Subcutaneous abdominal adipose tissue (tissue), 5 donors: ENCODE measurements around the gene NEK10.

Source experiments
- H3K27ac ChIP-seq: one replicate; pipeline ENCODE4 v1.7.0; 2013; ENCODE audit warnings: low read depth, mild to moderate bottlenecking, inconsistent platforms, low read length, moderate library complexity
- H3K27me3 ChIP-seq, 5 donors: one replicate each; pipeline ENCODE4 v1.7.0; 2013; ENCODE audit warnings: low read length in 5 of 5, inconsistent platforms in 1 of 5; ENCODE audit not compliant: control insufficient read depth in 5 of 5, insufficient read depth in 4 of 5
- H3K36me3 ChIP-seq, 5 donors: one replicate each; pipeline ENCODE4 v1.7.0; 2013; ENCODE audit warnings: low read length in 5 of 5; ENCODE audit not compliant: control insufficient read depth in 5 of 5, insufficient read depth in 5 of 5
- H3K4me1 ChIP-seq, 5 donors: one replicate each; pipeline ENCODE4 v1.7.0; 2013; ENCODE audit warnings: low read length in 5 of 5, mild to moderate bottlenecking in 3 of 5, moderate library complexity in 1 of 5; ENCODE audit not compliant: control insufficient read depth in 5 of 5, insufficient read depth in 5 of 5
- H3K4me3 ChIP-seq, 5 donors: one replicate each; pipeline ENCODE4 v1.7.0; 2013; ENCODE audit warnings: low read length in 5 of 5, low read depth in 1 of 5
- H3K9ac ChIP-seq, 5 donors: one replicate each; pipeline ENCODE4 v1.7.0; 2013; ENCODE audit warnings: low read length in 5 of 5, mild to moderate bottlenecking in 4 of 5, moderate library complexity in 3 of 5
- H3K9me3 ChIP-seq, 5 donors: one replicate each; pipeline ENCODE4 v1.7.0; 2013; ENCODE audit warnings: low read length in 5 of 5; ENCODE audit not compliant: control insufficient read depth in 5 of 5
- donor health status: healthy.
- donor health status: healthy.
- donor health status: healthy.
- donor health status: healthy.
- donor health status: healthy.

Gene NEK10

DNA sequence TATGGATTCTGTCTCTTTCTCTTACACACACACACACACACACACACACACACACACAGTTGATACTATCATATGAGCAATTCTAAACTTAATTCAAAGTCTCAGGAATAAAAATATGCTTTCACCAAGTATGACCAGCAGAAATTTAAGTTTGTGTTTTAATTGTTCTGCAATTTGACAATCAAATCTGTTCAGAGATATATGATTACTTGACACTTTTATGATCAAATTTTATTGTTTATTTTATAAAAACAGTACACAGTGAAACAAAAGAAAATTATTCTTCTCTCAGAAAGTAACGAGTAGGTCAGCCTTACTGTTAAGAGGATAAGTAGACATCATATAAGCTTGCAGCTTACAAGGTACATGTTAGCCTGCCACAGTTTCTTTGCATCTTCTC, 114.3 kb downstream of the NEK10 start:
- Histone ChIP-seq H3K4me1 (no peaks in the 10 kb centered on the region), H3K9ac (no peak overlapping the region), H3K27ac (no peak overlapping the region), H3K27me3 (peaks cover 0 to 2% (median 0%) of the 10 kb centered on the region in 5 donors), H3K4me3 (no peak overlapping the region), H3K36me3 (no peaks in the 10 kb centered on the region), H3K9me3 (no peaks in the 10 kb centered on the region)

DNA sequence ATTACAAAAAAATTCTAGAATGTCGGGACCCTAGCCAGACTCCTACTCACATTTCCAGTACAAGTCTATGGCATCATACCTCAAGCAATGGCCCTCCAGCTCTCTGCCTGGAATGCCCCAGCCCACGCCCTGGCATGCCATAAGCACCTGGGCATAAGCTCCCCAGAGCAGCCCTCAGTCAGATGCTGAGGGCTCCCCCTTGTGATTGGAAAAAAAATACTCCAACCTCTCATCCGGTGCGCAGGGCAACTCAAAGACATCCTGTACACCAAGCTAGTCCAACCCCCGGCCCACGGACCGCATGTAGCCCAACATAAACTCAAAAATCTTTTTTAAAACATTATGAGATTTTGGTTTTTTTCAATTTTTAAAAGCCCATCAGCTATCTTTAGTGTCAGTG, 115.4 kb downstream of the NEK10 start:
- Histone ChIP-seq H3K27ac (no peak overlapping the region), H3K27me3 (peaks cover 0 to 2% (median 0%) of the 10 kb centered on the region in 5 donors), H3K4me3 (no peak overlapping the region), H3K9me3 (no peaks in the 10 kb centered on the region), H3K4me1 (no peaks in the 10 kb centered on the region), H3K9ac (no peak overlapping the region), H3K36me3 (no peaks in the 10 kb centered on the region)

DNA sequence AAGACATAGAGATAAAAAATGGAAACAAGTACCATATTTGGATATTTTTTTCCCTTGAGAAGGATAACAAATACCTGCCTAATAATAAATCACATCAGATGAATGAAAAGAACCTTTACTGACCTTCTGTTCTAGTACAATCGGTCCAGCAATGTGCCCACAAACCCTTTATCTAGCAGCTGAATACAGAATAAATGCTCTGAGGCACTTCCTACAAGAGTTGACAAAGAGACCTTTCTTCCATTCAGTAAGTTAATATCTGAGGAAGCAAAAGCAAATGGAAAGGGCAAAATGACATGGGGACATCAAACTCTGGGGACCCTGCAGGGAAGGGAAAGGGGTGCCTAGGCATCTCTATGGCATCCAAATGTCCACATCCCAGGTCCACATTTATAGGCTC, 115.8 kb downstream of the NEK10 start:
- Histone ChIP-seq H3K36me3 (no peaks in the 10 kb centered on the region), H3K9ac (no peak overlapping the region), H3K27ac (no peak overlapping the region)

DNA sequence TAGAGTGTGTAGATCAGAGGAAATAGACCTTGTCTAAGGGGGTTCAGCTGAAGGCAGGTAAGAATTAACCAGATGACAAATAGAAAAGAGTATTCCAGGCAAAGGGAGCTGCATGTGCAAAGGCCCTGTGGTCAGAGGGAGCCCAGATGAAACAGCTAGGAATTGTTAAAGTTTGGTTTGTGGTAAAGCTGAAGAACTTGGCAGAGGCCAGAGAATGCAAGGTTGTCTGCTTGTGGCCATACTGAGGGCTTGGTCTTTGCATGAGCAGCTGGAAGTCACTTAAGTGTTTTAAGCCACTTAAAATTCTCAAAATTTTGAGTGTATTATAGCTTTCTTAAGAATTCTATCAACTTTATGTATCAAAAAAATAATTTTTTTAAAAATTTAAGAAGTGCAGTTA, 116.5 kb downstream of the NEK10 start:
- no peak overlapping the region for H3K27ac ChIP-seq
- H3K4me1 ChIP-seq, result no peaks in the 10 kb centered on the region
- no peaks in the 10 kb centered on the region for H3K9me3 ChIP-seq
- no peak overlapping the region for H3K4me3 ChIP-seq
- H3K36me3 ChIP-seq, result no peaks in the 10 kb centered on the region
- H3K27me3 ChIP-seq, result peaks cover 0 to 2% (median 0%) of the 10 kb centered on the region in 5 donors
- H3K9ac ChIP-seq, result no peak overlapping the region

More for the DNA sequence above, 115.8 kb downstream of the NEK10 start:
- no peaks in the 10 kb centered on the region for H3K4me1 ChIP-seq
- peaks cover 0 to 2% (median 0%) of the 10 kb centered on the region in 5 donors for H3K27me3 ChIP-seq
- H3K9me3 ChIP-seq, result no peaks in the 10 kb centered on the region
- H3K4me3 ChIP-seq, result no peak overlapping the region

DNA sequence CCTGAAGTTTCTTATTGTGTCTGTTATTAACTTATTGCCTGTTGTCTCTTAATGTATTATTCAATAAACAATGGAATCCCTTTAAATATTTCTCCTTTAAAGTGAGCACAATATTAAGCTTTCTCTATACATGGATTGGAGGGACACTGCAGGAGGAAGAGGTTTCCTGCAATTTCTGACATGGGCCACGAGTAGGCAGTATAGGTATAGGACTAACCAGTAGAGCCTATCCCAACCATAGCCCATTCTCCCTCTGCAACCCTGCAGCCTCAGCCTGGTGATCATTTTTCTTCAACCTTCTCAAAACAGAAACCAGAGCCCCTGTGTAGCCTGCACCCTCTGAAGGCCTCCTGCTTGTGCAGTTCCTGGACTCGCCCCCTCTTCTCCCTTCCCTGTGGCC, 124.8 kb downstream of the NEK10 start:
- Histone ChIP-seq H3K4me1 (no peaks in the 10 kb centered on the region), H3K9ac (no peak overlapping the region), H3K36me3 (no peaks in the 10 kb centered on the region), H3K9me3 (peaks cover 0 to 6% (median 0%) of the 10 kb centered on the region in 5 donors), H3K4me3 (no peak overlapping the region), H3K27ac (no peak overlapping the region), H3K27me3 (no peaks in the 10 kb centered on the region)

DNA sequence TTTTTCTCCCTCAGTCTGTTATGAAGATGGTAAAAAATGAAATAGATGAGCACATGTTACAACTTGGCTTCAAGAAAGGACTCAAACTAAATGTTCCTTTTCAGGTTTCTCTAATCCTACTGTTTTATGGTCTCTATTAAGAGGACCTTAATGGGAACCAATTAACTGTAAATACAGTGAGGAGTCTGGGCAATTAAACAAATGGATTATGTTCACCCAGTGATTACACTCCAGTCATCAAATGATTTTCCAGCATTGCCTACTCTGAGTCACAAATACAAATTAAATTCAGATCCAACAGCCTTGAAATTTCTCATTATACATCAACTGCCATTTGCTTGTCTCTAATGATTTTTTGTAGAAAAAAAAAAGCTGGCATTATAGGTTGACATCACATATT, 129.2 kb downstream of the NEK10 start:
- H3K9ac ChIP-seq, result no peak overlapping the region
- H3K4me3 ChIP-seq, result no peak overlapping the region
- H3K27me3 ChIP-seq, result no peaks in the 10 kb centered on the region
- peaks cover 2 to 34% (median 23%) of the 10 kb centered on the region in 5 donors for H3K9me3 ChIP-seq
- no peaks in the 10 kb centered on the region for H3K36me3 ChIP-seq
- no peak overlapping the region for H3K27ac ChIP-seq
- H3K4me1 ChIP-seq, result no peaks in the 10 kb centered on the region

DNA sequence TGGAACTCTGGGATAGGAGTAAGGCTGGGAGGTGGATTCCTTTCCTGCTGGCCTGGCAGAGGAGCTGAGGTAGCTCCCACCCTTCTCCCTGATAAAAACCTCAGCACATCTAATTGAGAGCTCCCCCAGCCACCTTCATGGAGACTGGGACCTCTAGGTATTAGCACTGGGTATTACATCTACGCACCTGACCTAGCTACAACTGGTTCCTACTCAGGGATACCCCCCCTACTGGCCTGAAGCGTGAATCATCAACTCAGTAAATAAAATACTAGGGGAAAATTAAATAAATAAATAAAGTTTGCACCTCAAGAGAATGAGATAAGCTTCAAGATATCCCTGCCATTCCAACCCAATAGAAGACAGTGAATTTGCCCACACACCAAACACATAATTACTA, 140.4 kb downstream of the NEK10 start:
- H3K4me3 ChIP-seq, result no peak overlapping the region
- no peaks in the 10 kb centered on the region for H3K36me3 ChIP-seq
- no peak overlapping the region for H3K9ac ChIP-seq
- H3K9me3 ChIP-seq, result peaks cover 0 to 9% (median 5%) of the 10 kb centered on the region in 5 donors
- H3K27ac ChIP-seq, result no peak overlapping the region
- H3K4me1 ChIP-seq, result peaks cover 0 to 9% (median 0%) of the 10 kb centered on the region in 5 donors
- H3K27me3 ChIP-seq, result no peaks in the 10 kb centered on the region

DNA sequence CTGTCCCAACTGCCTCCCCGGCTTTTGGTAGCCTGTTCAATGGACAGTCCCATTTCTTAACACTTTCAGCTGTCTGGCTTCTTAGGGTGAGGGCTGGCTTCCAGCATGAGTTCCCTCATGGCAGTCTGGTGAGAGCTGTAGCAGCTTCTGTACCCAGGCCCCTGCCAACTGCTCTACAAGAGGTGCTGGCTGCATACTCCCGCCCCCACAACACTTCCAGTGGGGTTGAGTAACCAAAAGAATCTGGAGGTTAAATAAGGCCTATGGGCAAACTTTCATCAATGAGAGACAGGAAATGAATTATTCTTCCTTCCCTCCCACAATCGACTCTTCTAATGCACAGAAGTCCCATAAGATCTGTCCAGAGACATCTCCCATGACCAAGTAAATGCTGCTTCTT, 145.0 kb downstream of the NEK10 start:
- no peaks in the 10 kb centered on the region for H3K36me3 ChIP-seq
- H3K27ac ChIP-seq, result no peak overlapping the region
- no peak overlapping the region for H3K9ac ChIP-seq
- H3K9me3 ChIP-seq, result no peaks in the 10 kb centered on the region
- H3K27me3 ChIP-seq, result no peaks in the 10 kb centered on the region
- peaks cover 0 to 9% (median 0%) of the 10 kb centered on the region in 5 donors for H3K4me1 ChIP-seq
- no peak overlapping the region for H3K4me3 ChIP-seq

DNA sequence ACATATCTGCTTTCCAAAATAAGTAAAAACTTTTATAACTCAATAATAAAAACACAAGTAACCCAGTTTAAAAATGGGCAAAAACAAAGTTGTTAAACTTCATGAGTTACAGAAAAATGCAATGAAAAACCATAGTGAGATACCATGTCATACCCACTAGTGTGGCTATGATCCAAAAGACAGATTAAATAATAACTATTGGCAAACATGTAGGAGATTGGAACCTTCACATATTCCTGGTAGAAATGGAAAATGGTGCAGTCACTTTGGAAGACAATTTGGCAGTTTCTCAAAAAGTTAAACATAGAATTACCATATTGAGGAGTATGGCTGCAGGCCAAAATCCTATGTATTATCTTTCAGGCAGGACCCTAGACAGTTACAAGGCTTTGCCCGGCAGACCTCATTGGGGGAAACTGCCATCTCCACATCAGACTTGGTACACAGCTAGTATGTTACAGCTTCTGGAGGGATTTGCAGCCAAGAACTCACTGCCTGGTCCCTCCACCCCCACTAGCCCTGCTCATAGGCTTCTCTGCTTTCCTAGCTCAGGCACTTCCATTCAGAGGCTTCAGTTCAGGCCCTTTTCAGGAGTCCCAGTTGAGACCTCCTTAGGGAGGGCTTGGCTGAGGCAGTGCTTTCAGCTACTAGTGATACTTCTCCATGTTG, 147.8 kb downstream of the NEK10 start:
- Histone ChIP-seq H3K27me3 (no peaks in the 10 kb centered on the region), H3K9ac (no peak overlapping the region), H3K4me1 (peaks cover 0 to 9% (median 0%) of the 10 kb centered on the region in 5 donors)

DNA sequence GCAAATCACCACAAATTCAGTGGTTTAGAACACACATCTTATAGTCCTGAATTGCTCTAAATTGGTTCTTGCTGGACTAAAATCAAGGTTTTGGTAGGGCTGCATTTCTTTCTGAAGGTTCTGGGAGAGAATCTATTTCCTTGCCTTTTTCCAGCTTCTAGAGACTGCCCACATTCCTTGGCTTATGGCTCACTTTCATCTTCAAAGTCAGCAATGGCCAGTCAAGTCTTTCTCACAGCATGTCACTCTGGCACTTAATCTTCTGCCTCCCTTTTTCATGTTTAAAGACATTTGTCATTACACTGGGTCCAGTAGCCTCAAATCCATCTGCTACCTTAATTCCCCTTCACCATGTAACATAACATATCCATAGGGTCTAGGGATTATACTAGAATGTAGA, 149.0 kb downstream of the NEK10 start:
- no peak overlapping the region for H3K4me3 ChIP-seq
- H3K36me3 ChIP-seq, result no peaks in the 10 kb centered on the region
- H3K4me1 ChIP-seq, result peaks cover 0 to 9% (median 0%) of the 10 kb centered on the region in 5 donors
- H3K9me3 ChIP-seq, result no peaks in the 10 kb centered on the region
- H3K27ac ChIP-seq, result no peak overlapping the region
- H3K9ac ChIP-seq, result no peak overlapping the region
- no peaks in the 10 kb centered on the region for H3K27me3 ChIP-seq

More for the DNA sequence above, 147.8 kb downstream of the NEK10 start:
- no peak overlapping the region for H3K27ac ChIP-seq
- H3K9me3 ChIP-seq, result no peaks in the 10 kb centered on the region
- H3K4me3 ChIP-seq, result no peak overlapping the region
- H3K36me3 ChIP-seq, result no peaks in the 10 kb centered on the region
